ENCODE measurements around the gene CUL3.
"Not testable (repeated sequence)": the region's sequence is repeated elsewhere in the genome, so short reads cannot be mapped to it uniquely, and the experiment has no call there.

CUL3 gene

GRCh38 chr2:224543939-224544338 lies 41.2 kb downstream of the CUL3 start:
- DNase-seq (ENCODE audit: low spot score) = no peak

- no peak for DNase-seq (ENCODE audit: low spot score)
Measured at GRCh38 chr2:224538561-224539138, 46.5 kb downstream of the CUL3 start.

- no peak for DNase-seq (ENCODE audit: low spot score)
Measured at GRCh38 chr2:224532931-224533330, 52.2 kb downstream of the CUL3 start.

- no peak for DNase-seq (ENCODE audit: low spot score)
Measured at GRCh38 chr2:224532441-224532840, 52.7 kb downstream of the CUL3 start.

GRCh38 chr2:224528171-224528570 lies 57.0 kb downstream of the CUL3 start:
- no peak for DNase-seq (ENCODE audit: low spot score)

- no peak for DNase-seq (ENCODE audit: low spot score)
Measured at GRCh38 chr2:224525774-224526173, 59.4 kb downstream of the CUL3 start.

- no peak for DNase-seq (ENCODE audit: low spot score)
Measured at GRCh38 chr2:224524657-224525056, 60.5 kb downstream of the CUL3 start.

GRCh38 chr2:224523626-224524577 lies 61.3 kb downstream of the CUL3 start:
- DNase-seq (ENCODE audit: low spot score) = no peak

- DNase-seq (ENCODE audit: low spot score) = not testable (repeated sequence)
Measured at GRCh38 chr2:224522483-224522882, 62.7 kb downstream of the CUL3 start.

GRCh38 chr2:224520064-224520463 lies 65.1 kb downstream of the CUL3 start:
- DNase-seq (ENCODE audit: low spot score) = peak; percentile 21

GRCh38 chr2:224518806-224519580 lies 66.2 kb downstream of the CUL3 start:
- no peak for DNase-seq (ENCODE audit: low spot score)

- DNase-seq (ENCODE audit: low spot score) = peak; percentile 14
Measured at GRCh38 chr2:224517963-224518362, 67.2 kb downstream of the CUL3 start.

- DNase-seq (ENCODE audit: low spot score) = not testable (repeated sequence)
Measured at GRCh38 chr2:224516393-224516792, 68.8 kb downstream of the CUL3 start.

- no peak for DNase-seq (ENCODE audit: low spot score)
Measured at GRCh38 chr2:224513991-224514390, 71.2 kb downstream of the CUL3 start.

GRCh38 chr2:224507789-224508188 lies 77.4 kb downstream of the CUL3 start:
- DNase-seq (ENCODE audit: low spot score) = no peak

GRCh38 chr2:224506494-224506893 lies 78.7 kb downstream of the CUL3 start:
- DNase-seq (ENCODE audit: low spot score) = no peak

- DNase-seq (ENCODE audit: low spot score) = no peak
Measured at GRCh38 chr2:224498991-224499390, 86.2 kb downstream of the CUL3 start.

GRCh38 chr2:224492531-224492930 lies 92.6 kb downstream of the CUL3 start:
- no peak for DNase-seq (ENCODE audit: low spot score)

- DNase-seq (ENCODE audit: low spot score) = not testable (repeated sequence)
Measured at GRCh38 chr2:224487940-224488339, 97.2 kb downstream of the CUL3 start.

GRCh38 chr2:224485081-224486014 lies 99.8 kb downstream of the CUL3 start:
- DNase-seq (ENCODE audit: low spot score) = not testable (repeated sequence)

- no peak for DNase-seq (ENCODE audit: low spot score)
Measured at GRCh38 chr2:224479826-224480225, 105.3 kb downstream of the CUL3 start.

Measured in germinal center (tissue), 1 donor.